Gastroesophageal sphincter (tissue), 3 donors: Measurements from ENCODE around the gene MEG3.

Experiments
- CTCF ChIP-seq, 4 experiments: fragments of 200-600 bp in 2 of 4; fragments of 450-650 bp in 2 of 4; sonication (generic) in 1 of 4; IDR thresholded peaks; one replicate each; pipeline ENCODE4 v1.5.1; 2017 to 2019; ENCODE audit warnings: antibody characterized with exemption in 4 of 4, mild to moderate bottlenecking in 2 of 4, moderate library complexity in 2 of 4
- POLR2AphosphoS5 ChIP-seq: sonication (generic); formaldehyde crosslinking; IDR thresholded peaks from one replicate; pipeline ENCODE4 v1.6.1; 2017; ENCODE audit warnings: antibody characterized with exemption

GRCh38 chr14:100907240-100907639 is 81.3 kb downstream of the MEG3 start:
- TF ChIP-seq CTCF (IDR thresholded peaks at IDR 0.05) (no peak), POLR2AphosphoS5 (no peak)
